DMS114 treated with DMSO at 0.1 percent for 48 hours (cell line): ENCODE results near the gene NAV2.

ENCODE experiments used
- DNase-seq: peaks from one replicate; lab custom pipeline; 2025; ENCODE audit not compliant: unreplicated experiment; lab: John Stamatoyannopoulos, UW

Gene NAV2

DNA sequence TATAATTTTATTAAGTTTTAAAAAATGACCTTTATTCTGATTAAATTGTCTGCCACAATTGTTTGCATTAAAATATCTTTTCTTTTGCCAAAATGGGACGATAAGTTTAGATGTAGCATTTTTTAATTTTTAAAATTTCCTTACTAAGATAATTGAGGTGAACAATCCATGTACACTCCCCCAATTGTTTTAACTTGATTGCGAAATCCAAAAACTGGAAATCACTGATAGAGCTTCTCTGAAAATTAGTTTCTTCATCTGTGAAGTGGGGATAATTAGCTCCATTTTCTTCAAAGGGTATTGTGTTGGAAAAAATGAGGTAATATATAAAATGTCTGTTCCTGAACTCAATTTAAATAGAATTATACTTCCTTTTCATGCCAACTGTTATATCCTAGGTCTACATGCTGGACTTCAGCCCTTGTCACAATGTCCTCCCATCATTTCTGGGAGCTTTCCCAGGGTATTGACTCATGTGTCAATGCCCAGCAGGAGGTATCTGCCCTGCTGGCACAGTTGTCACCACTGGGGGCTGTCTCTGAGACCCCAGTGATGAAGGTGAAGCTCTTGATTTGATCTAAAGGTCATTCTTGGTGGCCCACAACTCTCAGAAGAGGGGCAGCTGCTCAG lies 28.7 kb upstream of the NAV2 start:
- DNase-seq: no peak

DNA sequence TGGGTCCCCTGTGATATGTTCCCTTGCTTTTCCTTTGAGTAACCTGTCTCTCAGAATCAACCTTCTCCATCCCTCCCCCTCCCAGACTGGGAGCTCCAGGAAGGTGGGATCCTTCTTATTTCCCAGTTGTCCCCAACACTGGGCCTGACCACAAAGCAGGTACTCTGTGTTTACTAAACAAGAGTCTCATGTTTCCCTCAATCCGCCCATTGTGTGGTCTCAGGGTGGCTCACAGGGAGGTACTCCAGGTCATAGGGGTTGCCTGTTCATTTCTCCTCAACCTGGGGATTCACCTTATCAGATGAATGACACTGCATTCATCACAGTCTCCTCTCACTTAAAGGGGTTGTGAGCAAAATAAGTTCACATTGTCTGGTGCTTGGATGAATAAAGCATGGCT lies 26.4 kb upstream of the NAV2 start:
- no peak for DNase-seq

DNA sequence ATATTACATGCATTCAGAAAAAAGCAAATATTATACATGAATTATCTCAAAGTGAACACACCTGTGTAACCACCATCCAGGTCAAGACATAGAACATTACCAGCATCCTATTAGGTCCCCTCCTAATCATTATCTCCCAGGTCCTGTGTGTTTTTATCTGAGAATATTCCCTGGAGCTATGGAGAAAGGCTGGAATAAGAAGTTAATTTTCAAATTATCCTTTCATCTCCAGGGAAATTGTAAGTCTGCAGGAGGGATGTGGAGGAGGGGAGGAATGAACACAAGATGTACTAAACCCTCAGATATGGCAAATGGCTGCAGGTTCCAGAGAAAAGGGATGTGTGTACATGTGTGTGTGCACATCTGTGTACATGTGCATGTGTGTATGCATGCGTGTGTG lies 25.2 kb upstream of the NAV2 start:
- DNase-seq: no peak

DNA sequence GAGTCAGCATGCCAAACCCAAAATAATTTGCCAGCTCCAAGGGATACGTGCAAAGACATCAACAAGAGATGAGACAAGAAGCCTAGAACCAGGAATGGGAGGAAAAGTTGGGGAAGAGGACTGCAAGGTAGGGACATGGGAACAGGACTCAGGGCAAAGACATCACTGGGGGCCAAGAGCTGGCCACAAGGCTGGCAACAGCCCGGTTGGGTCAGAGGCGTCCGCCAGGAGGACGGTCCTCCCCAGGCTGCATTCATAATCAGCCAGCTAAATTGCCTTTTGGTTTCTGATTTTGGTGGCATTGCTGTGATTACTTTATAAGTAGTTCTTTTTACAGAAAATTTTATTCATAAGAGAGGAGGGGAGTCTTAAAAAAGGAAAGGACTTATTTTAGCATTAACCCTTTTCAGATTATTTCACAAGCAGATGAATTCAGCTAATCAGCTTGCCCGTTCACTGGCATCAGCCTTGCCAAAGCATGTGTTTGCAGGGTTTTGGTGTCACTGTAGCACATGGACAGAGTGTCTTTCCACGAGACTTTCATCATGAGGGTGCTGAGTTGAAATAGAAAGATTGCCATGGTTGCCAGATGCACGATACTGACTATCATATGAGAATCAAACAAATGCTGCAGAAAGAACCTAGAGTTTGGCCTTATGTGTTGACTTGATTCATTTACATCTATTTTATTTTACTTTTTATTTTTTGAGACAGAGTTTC lies 23.2 kb upstream of the NAV2 start:
- no peak for DNase-seq

DNA sequence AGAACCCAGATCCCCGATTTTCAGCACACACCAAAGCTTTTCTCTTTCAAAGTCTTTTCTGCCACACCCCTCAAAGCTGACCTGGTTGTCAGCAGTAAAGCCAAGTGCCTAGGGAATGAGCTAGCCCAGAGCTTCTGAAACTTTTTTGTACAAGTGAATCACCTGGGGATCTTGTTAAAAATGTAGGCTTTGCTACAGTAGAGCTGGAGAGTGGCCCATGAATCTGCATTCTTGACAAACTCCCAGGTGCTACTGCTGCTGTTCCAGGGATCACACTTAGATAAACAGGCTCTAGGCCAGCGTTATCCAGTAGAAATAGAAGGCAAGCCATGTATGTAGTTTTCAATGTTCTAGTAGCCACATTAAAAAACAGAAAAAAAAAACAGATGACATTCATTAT lies 21.8 kb upstream of the NAV2 start:
- no peak for DNase-seq

DNA sequence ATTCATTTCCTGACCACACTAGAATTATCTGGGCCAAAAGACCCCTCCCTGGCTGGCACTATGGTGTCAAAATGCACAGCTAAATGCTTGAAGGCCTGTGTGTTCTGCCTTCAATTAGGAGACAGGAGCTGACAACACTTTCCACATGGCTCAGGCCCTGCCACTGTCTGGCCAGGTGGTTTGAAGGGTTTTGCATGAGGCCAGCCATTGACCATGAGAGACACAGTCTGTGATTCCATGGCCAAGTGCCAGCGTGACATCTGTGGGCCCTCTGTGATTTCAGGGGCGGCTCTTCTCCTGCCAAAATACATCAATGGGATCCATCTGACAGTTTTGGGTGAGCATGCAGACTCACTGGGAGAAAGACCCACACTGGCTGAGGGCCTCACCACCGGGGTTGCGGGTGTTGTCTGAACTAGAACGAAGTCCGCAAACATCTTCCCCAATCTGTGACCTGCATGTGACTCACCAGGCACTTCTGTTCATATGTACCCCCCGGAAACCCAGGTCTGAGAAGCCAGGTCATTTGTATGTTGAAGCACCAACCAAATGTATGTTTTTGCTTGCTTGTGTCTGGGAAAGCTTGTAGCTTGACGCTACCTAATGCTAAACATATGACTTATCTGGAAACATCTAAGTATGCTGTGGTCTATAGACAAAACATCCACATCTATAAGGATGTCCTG lies 20.7 kb upstream of the NAV2 start:
- no peak for DNase-seq

DNA sequence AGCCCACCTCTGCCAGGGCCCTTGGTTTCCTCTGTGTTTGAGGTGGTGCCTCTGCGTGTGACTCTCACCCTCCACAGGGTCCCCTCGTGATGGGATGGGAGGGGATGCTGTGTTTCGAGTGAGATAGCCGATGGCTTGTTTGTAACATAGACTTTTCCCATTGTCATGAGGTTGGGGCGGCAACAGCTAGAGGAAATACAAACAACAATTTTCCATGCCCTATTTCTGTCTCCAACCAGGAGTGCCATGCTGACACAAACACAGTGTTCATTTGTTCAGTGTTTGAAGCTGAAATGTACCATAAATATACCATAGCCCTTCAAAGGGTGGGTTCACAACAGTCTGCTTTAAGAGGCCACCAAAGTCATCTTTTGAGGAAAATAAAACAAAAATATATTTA lies 19.5 kb upstream of the NAV2 start:
- no peak for DNase-seq

DNA sequence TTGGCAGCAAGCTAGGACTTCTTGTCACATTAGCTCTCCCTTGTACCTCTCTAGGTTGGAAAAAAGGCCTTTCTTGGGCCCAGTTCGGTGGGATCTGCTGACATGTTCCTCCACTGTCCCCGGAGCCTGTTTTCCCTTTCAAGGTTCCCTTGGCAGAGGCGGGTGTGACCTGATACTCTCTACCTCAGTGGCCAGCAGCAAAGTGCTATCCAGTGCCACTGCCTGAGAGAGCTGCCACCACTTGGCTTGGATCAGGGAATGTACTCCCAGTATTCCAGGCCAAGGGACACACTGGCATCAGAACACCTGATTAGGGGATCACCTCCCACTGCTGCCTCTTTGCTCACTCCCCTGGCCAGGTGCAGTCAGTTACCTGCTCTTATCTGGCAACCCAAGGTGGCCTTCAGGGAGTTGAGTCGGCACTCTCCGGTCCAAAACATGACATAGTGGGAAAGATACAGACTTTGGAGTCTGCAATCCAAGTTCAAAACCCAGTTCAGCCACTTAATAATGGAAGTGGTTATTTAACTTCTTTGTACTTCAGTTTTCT lies 17.8 kb upstream of the NAV2 start:
- no peak for DNase-seq

DNA sequence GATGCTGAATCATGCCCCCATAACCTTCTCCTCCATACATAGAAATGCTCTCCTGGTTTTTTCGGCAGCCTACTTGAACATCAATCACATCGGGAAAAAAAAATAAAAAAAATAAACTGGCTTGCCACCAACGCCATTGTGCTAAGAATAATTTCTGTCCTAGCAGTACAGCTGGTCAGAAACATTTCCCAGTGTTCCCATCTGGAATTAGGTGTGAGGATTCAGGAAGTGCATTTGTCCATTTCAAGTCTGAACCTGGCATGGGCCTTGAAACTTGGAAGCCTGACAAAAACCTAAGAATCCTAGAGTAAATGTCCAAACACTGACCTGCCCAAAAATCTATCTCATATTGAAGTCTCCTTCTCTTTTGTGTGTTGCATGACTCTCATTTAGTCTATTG lies 16.6 kb upstream of the NAV2 start:
- no peak for DNase-seq

DNA sequence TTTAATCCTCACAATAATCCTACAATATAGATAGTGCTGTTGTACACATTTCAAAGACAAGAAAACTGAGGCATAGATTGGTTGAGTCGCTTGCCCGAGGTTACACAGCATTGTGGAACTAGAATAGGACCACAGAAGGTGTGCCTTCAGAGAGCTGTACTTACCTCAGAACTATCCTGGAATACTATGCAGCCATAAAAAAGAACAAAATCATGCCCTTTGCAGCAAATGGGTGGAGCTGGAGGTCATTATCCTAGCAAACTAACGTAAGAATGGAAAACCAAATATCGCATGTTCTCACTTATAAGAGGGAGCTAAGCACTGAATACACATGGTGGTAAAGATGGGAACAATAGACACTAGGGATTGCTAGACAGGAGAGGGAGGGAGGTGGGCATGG lies 15.7 kb upstream of the NAV2 start:
- DNase-seq: no peak

DNA sequence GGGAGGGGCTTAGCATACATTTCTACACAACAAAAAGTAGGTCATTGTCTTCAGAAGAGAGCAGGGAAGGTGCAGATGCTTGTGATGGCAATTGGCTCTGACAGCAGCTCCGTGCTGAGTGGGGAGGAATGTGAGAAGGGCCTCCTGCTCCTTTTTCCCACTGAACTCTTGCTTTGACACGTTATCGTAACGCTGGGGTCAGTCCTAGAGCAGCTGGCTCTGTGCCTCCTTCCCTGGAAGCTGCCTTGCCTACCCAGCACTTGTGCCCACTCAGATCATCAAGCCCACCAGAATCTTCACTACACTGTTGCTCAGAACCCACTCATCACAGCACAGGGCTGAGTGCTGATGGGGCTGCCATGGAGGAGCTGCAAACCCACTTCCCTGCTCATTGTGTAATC lies 14.9 kb upstream of the NAV2 start:
- no peak for DNase-seq

DNA sequence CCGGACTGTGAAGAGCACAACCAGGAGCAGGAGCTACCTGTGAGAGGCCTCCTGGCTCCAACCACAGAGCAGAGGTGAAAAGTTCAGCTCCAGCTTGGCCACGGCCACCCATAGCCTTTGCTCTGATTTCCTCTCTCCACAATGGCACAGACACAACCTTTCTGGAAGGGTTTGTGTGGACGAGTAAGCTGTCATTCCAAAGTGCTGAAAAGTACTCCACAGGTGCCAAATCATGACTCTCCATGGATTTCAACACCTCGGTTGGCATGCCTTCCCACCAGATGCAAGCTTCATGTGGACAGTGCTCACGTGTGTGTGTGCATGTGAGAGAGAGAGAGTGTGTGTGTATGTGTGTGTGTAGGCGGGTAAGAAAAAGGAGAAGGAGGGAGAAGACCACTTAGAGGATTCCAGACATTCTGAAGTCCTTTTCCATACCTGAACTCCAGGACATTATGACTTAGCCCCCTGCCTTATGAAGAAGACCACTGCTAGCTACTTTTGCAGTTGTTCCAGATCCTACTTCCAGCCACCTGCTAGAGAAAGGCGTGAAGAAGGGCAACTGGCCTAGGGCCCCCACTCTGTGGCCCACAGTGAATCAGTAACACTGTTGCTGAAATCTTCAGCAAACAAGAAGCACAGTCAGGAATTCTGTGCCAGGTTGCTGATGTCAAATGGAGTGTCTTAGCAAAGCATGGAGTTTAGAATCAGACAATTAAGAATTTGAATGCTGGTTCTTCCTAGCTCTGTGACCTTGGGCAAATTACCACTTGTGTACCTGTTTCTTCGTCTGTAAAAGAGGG lies 13.9 kb upstream of the NAV2 start:
- DNase-seq: no peak

DNA sequence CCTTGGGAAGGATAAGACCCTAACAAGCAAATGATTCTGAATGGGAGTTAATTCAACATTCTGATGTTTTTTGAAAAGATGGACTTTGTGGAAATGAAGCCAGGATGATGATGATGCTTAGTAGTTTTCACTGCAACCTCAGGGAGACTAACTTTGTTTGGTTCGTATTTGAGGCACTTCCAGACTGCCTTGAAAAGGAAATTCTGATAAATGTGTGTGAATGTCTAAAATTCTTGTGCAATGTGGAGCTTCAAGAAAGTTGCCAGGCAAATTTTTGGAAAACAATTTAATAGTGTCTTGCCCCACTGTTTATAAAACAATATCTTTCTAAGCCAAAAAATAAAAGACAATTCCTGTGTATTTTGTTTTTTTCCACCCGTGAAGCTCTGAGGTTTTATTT lies 11.2 kb upstream of the NAV2 start:
- DNase-seq: no peak

DNA sequence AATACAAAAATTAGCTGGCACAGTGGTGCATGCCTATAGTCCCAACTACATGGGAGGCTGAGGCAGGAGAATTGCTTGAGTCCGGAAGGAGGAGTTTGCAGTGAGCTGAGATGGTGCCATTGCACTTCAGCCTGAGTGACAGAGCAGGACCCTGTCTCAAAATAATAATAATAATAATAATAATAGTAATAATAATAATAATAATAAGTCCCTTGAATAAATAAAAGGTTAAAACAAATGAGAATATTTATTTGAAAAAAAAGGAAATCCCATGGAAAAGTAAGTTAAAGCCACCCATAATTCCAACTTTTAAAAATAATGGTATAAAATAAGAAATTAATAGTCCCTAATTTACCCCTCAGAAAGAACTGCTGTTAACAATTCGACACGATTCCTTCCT lies 10.0 kb upstream of the NAV2 start:
- no peak for DNase-seq

DNA sequence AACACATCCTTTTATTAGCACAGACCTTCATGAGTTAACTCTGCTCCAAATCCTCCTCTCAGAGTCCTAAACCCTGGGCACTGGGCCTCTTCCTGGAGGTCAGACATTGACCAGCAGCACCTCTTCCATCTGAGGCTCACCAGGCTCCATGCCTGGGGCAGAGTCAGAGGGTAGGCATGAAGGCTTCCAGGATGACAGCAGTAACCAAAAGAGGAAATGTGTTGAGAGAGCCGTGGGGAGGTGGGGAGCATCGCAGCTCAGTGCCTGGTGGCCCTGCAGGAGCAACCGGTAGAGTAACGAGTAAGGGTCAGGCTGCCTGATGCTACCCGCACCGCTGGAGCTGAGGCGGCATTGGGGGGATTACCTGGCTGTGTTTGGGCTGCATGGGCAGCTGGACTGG lies 9.4 kb upstream of the NAV2 start:
- DNase-seq: no peak

DNA sequence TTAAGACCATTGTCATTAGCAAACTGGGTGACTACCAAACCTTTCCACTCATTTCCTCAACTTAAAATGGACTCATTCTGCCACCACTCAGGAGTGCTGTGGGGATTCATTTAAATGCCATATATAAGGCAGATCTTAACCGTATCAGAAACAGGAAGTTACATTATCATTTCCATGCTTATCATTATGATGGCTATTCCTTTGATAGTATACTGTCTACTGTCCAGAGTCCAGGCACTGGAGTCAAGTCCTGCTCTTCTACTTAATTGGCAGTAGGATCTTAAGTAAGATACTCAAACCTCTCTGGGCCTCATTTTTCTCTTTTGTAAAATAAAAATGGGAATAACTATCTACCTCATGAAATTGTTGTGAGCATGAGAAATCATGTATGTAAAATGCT lies 8.4 kb upstream of the NAV2 start:
- no peak for DNase-seq

DNA sequence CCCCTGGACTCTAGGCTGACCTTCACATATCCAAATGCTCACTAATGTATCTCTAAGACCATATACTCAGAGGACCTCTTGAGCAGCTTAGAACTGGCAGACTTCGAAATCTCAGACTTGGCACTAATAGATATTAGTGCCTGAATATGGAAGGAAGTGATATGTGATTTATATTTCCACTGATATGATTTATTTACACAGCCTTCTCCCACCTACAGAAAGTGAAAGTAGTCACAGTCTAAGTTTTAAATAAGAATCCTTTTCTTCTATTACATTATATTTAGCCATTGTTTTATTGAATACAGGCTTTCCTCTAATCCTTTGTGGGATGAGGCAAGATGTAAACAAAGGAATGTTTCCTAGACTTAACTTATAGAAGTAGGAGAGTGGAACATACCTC lies 6.7 kb upstream of the NAV2 start:
- DNase-seq: no peak

DNA sequence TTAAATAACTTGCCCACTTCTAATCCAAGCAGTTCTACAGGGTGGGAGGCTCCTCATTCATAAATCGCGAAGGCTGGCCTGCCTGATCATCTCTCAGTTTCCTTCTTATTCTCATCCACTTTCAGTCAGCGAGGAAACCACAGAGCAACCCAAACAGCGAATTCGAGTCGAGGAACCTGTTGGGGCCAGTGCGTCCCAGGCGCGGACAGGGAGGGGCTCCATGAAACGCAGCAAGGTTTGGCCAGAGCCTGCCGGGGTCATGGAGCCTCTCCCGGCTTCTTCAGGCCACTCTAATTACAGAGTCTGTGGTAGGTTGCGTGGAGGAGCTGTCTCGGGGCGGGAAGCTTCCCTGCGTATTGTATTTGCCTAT lies 741 bp upstream of the NAV2 start:
- no peak for DNase-seq

DNA sequence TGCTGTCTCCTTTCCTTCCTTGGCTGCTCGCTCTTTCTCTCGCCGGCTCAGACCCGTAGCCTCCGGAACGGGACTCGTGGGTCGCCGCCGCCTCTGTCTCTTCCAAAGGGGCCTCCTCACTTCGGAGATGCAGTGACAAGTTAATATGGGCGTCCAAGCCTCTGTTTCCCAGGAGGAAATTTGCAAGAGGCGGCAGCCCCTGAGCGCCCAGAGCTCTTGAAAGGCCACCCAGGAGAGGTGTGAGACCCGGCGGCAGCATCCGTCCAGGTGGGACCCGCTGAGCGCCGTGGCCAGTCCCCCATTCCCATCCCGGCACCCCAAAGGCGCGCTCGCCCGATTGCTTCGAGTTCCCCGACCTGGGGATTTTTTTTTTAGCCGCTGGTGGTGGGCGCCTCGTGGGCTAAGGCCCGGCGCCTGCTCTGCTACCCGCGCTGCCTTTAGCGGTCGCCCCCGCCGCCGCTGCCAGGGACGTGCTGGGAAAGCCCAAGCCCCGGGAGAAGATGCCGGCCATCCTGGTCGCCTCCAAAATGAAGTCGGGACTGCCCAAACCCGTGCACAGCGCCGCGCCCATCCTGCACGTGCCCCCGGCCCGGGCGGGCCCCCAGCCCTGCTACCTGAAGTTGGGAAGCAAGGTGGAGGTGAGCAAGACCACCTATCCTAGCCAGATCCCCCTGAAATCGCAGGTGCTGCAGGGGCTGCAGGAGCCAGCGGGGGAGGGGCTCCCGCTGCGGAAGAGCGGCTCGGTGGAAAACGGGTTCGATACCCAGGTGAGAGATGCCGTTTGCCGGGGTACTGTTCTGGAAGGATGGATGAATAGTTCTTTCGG lies 772 bp downstream of the NAV2 start:
- no peak for DNase-seq

DNA sequence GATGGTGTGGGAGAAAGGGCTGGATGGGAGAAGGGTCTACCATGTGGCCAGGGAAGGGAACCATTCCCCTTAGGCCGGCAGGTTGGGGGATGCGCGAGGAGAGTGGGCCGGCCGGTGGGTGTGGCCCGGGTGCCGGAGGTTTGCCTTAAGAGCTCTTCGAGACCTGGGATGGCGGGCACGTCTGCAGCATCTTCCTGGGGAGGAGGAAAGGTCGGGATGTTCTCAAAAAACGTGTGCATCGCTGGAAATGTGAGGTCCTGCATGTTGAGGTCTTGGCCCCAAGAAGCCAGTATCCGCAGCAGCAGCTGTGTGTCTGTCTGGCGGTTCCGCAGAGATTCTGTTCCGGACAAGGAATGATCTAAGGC lies 1.4 kb downstream of the NAV2 start:
- no peak for DNase-seq
